Neural cell (in vitro differentiated cells): ENCODE measurements around the gene RPRD1B. TPM values are rescaled to one million over a fixed set of nuclear protein-coding genes. Genes with fewer than 3 reads are reported as not detected.

Experiments used
- H2AFZ ChIP-seq: fragments of 200-600, 300-800 bp; sonication (generic), shearing (Covaris generic); 2 replicates; pipeline ENCODE4 v1.6.0; 2014; ENCODE audit warnings: low read depth, mild to moderate bottlenecking, antibody characterized with exemption, low read length, moderate library complexity
- H3F3A ChIP-seq: fragments of 200-600 bp; shearing (Covaris generic); 2 replicates; pipeline ENCODE4 v1.6.1; 2016; ENCODE audit warnings: mild to moderate bottlenecking, moderate library complexity, mixed read lengths, antibody characterized with exemption, low read length; ENCODE audit not compliant: insufficient read depth, poor library complexity, severe bottlenecking
- H3K27ac ChIP-seq: fragments of 200-600, 300-800 bp; sonication (generic), shearing (Covaris generic); 2 replicates; pipeline ENCODE4 v1.5.1; 2014; ENCODE audit warnings: mild to moderate bottlenecking, low read length, moderate library complexity
- H3K27me3 ChIP-seq: fragments of 300-800, 200-600 bp; sonication (generic), shearing (Covaris generic); 2 replicates; pipeline ENCODE4 v1.6.0; 2014; ENCODE audit warnings: mild to moderate bottlenecking, low read depth, low read length, moderate library complexity; ENCODE audit not compliant: insufficient read depth
- H3K36me3 ChIP-seq: fragments of 300-800, 200-600 bp; sonication (generic), shearing (Covaris generic); 2 replicates; pipeline ENCODE4 v1.5.1; 2014; ENCODE audit warnings: mild to moderate bottlenecking, antibody characterized with exemption, low read length, moderate library complexity; ENCODE audit not compliant: insufficient read depth
- H3K4me2 ChIP-seq: fragments of 300-800, 200-600 bp; sonication (generic), shearing (Covaris generic); 2 replicates; pipeline ENCODE4 v1.6.0; 2014; ENCODE audit warnings: mild to moderate bottlenecking, low read length
- H3K4me3 ChIP-seq: fragments of 300-800, 200-600 bp; sonication (generic), shearing (Covaris generic); 2 replicates; pipeline ENCODE4 v1.5.1; 2014; ENCODE audit warnings: mild to moderate bottlenecking, low read length, moderate library complexity
- H3K79me2 ChIP-seq: fragments of 200-600 bp; shearing (Covaris generic); replicated peaks from 2 replicates; pipeline ENCODE4 v1.6.0; 2014; ENCODE audit warnings: mild to moderate bottlenecking, low read length, moderate library complexity; ENCODE audit not compliant: insufficient read depth
- H3K9ac ChIP-seq: fragments of 300-800, 200-600 bp; sonication (generic), shearing (Covaris generic); 2 replicates; pipeline ENCODE4 v1.6.1; 2016; ENCODE audit warnings: mild to moderate bottlenecking, low read length, mixed read lengths
- H3K9me2 ChIP-seq: fragments of 200-600 bp; shearing (Covaris generic); 2 replicates; pipeline ENCODE4 v1.6.1; 2016; ENCODE audit warnings: mild to moderate bottlenecking, low read length, mixed read lengths; ENCODE audit not compliant: insufficient read depth
- H3K9me3 ChIP-seq: fragments of 200-600, 300-800 bp; sonication (generic), shearing (Covaris generic); 2 replicates; pipeline ENCODE4 v1.6.1; 2016; ENCODE audit warnings: mild to moderate bottlenecking, mixed run types, low read length, moderate library complexity, mixed read lengths
- H4K20me1 ChIP-seq: fragments of 200-600 bp; shearing (Covaris generic); 2 replicates; pipeline ENCODE4 v1.6.1; 2016; ENCODE audit warnings: mild to moderate bottlenecking, mixed run types; ENCODE audit not compliant: insufficient read depth
- EP300 ChIP-seq: fragments of 450-650 bp; conservative IDR thresholded peaks from 2 replicates; pipeline ENCODE4 v1.6.1; 2014; ENCODE audit warnings: antibody characterized with exemption, mild to moderate bottlenecking, moderate library complexity; ENCODE audit not compliant: poor library complexity, severe bottlenecking
- EZH2 ChIP-seq: fragments of 200-600, 300-800 bp; shearing (Covaris generic), sonication (generic); IDR thresholded peaks from 2 replicates; pipeline ENCODE4 v1.6.1; 2014; ENCODE audit warnings: antibody characterized with exemption, low read length, borderline replicate concordance, mild to moderate bottlenecking; ENCODE audit not compliant: insufficient read depth, poor library complexity, severe bottlenecking
- MXI1 ChIP-seq: fragments of 450-650 bp; conservative IDR thresholded peaks from 2 replicates; pipeline ENCODE4 v1.6.1; 2014; ENCODE audit warnings: antibody characterized with exemption, mild to moderate bottlenecking; ENCODE audit not compliant: poor library complexity, severe bottlenecking
- POLR2AphosphoS5 ChIP-seq: IDR thresholded peaks from 2 replicates; pipeline ENCODE4 v1.6.1; 2012
- RAD21 ChIP-seq: fragments of 450-650 bp; conservative IDR thresholded peaks from 2 replicates; pipeline ENCODE4 v1.6.1; 2014; ENCODE audit warnings: antibody characterized with exemption, mild to moderate bottlenecking, moderate library complexity
- SMC3 ChIP-seq: fragments of 450-650 bp; conservative IDR thresholded peaks from 2 replicates; pipeline ENCODE4 v1.6.1; 2014; ENCODE audit warnings: antibody characterized with exemption, mild to moderate bottlenecking, moderate library complexity; ENCODE audit not compliant: poor library complexity
- TAF1 ChIP-seq: IDR thresholded peaks from 2 replicates; pipeline ENCODE4 v1.6.1; 2012; ENCODE audit warnings: low read depth
- polyA plus RNA-seq: library from polyadenylated mRNA; depleted of rRNA; stranded (reverse); fragments of >200 nt; gene quantifications from 2 replicates; pipeline ENCODE4 v1.2.3, GENCODE V29; 2014
- TF ChIP-seq, protein P1 (sequence below): IDR thresholded peaks from 2 replicates; pipeline ENCODE4 v1.6.1; 2012; ENCODE audit warnings: borderline replicate concordance
- TF ChIP-seq, protein P2 (sequence below): fragments of 450-650 bp; IDR thresholded peaks from 2 replicates; pipeline ENCODE4 v1.5.1; 2014; ENCODE audit warnings: antibody characterized with exemption, mild to moderate bottlenecking, moderate library complexity; ENCODE audit not compliant: poor library complexity, severe bottlenecking

Gene RPRD1B
- polyA plus RNA-seq, 1 donor from 2014 or later, result 23.4 TPM

DNA sequence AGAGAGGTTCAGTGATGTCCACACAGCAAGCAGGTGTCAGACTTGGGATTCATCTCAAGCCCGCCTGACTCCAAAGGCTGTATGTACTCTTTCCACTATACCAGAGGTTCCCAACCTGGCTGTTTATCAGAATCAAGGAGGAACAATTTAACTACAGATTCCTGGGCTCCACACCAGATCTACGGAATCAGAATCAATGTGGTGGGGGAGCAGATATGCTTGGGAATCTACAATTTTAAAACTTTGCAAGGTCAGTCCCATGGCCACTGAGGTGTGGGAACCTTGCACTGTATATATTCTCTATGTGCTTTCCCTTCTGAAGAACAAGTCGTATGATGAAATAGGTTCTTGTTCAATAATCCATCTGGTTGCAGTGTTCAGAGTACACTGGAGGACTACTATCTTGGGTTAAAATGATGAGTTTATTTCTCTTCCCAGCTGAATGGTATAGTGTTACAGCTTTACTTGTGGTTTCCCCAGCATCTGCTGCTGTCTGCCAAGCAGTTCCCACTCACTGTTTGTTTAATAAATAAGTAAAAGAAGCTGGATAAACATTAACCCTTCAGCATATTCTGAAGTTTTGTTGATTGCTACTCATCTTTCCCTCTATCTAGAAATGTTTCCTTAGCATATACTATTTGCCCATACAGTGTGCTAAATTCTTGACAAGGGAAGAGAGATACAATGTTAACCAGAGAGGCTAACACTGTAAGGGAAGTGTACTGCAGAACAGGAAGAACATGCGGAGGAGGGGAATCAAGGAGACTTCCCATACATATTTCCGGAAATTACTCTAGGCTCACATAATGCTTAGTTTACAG is 10.2 kb upstream of the RPRD1B start:
- no peaks in the 10 kb centered on the region for H3K36me3 ChIP-seq
- no peaks in the 10 kb centered on the region for H3K27me3 ChIP-seq
- no peak overlapping the region for H3K27ac ChIP-seq
- H3K4me2 ChIP-seq, result no peak overlapping the region
- no peaks in the 10 kb centered on the region for H3F3A ChIP-seq
- no peak overlapping the region for H3K9ac ChIP-seq
- no peak for TF ChIP-seq EZH2
- no peak for TF ChIP-seq SMC3
- TF ChIP-seq, protein P1, sequence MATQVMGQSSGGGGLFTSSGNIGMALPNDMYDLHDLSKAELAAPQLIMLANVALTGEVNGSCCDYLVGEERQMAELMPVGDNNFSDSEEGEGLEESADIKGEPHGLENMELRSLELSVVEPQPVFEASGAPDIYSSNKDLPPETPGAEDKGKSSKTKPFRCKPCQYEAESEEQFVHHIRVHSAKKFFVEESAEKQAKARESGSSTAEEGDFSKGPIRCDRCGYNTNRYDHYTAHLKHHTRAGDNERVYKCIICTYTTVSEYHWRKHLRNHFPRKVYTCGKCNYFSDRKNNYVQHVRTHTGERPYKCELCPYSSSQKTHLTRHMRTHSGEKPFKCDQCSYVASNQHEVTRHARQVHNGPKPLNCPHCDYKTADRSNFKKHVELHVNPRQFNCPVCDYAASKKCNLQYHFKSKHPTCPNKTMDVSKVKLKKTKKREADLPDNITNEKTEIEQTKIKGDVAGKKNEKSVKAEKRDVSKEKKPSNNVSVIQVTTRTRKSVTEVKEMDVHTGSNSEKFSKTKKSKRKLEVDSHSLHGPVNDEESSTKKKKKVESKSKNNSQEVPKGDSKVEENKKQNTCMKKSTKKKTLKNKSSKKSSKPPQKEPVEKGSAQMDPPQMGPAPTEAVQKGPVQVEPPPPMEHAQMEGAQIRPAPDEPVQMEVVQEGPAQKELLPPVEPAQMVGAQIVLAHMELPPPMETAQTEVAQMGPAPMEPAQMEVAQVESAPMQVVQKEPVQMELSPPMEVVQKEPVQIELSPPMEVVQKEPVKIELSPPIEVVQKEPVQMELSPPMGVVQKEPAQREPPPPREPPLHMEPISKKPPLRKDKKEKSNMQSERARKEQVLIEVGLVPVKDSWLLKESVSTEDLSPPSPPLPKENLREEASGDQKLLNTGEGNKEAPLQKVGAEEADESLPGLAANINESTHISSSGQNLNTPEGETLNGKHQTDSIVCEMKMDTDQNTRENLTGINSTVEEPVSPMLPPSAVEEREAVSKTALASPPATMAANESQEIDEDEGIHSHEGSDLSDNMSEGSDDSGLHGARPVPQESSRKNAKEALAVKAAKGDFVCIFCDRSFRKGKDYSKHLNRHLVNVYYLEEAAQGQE, result no peak
- no peak for TF ChIP-seq MXI1
- TF ChIP-seq, protein P2, sequence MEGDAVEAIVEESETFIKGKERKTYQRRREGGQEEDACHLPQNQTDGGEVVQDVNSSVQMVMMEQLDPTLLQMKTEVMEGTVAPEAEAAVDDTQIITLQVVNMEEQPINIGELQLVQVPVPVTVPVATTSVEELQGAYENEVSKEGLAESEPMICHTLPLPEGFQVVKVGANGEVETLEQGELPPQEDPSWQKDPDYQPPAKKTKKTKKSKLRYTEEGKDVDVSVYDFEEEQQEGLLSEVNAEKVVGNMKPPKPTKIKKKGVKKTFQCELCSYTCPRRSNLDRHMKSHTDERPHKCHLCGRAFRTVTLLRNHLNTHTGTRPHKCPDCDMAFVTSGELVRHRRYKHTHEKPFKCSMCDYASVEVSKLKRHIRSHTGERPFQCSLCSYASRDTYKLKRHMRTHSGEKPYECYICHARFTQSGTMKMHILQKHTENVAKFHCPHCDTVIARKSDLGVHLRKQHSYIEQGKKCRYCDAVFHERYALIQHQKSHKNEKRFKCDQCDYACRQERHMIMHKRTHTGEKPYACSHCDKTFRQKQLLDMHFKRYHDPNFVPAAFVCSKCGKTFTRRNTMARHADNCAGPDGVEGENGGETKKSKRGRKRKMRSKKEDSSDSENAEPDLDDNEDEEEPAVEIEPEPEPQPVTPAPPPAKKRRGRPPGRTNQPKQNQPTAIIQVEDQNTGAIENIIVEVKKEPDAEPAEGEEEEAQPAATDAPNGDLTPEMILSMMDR, result no peak
- TF ChIP-seq RAD21, result no peak
- no peak for TF ChIP-seq EP300
- TF ChIP-seq TAF1, result no peak
- no peak for TF ChIP-seq POLR2AphosphoS5
- no peak overlapping the region for H3K4me3 ChIP-seq
- no peaks in the 10 kb centered on the region for H3K9me2 ChIP-seq
- H3K79me2 ChIP-seq, result peaks cover 62% of the 10 kb centered on the region
- H2AFZ ChIP-seq, result no peak overlapping the region
- H3K9me3 ChIP-seq, result no peaks in the 10 kb centered on the region
- H4K20me1 ChIP-seq, result no peaks in the 10 kb centered on the region

DNA sequence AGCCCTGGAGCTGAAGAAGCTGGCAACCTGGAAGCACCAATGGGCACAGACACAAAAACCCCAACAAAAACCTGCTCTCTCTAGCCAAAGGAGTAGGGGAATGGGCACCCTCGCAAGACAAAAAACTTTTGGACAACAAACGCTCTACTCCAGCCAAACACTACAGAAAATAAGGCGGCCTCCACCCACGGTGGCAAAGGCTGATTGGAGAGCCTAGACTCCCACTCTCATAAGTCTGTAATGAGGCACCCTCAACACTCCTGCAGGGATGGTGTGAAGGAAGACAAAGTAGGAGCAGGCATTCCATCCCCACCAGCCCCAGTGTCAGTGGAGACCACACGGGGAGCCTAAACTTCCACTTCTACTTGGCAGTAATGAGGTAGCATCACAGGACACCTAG is 9.1 kb upstream of the RPRD1B start:
- Histone ChIP-seq H3K4me3 (no peak overlapping the region), H3K9me2 (no peaks in the 10 kb centered on the region), H2AFZ (no peak overlapping the region), H3F3A (no peaks in the 10 kb centered on the region), H3K9me3 (no peaks in the 10 kb centered on the region), H3K9ac (no peak overlapping the region), H3K4me2 (no peak overlapping the region), H3K27me3 (no peaks in the 10 kb centered on the region), H4K20me1 (no peaks in the 10 kb centered on the region), H3K27ac (no peak overlapping the region), H3K36me3 (no peaks in the 10 kb centered on the region), H3K79me2 (peaks cover 62% of the 10 kb centered on the region)
- TF ChIP-seq TAF1, result no peak
- TF ChIP-seq SMC3, result no peak
- no peak for TF ChIP-seq RAD21
- TF ChIP-seq POLR2AphosphoS5, result no peak
- TF ChIP-seq, protein P1, result no peak
- no peak for TF ChIP-seq EP300
- TF ChIP-seq MXI1, result no peak
- TF ChIP-seq EZH2, result no peak
- TF ChIP-seq, protein P2, result no peak
